ENCODE data around the gene EXOC6B.

EXOC6B gene

DNA sequence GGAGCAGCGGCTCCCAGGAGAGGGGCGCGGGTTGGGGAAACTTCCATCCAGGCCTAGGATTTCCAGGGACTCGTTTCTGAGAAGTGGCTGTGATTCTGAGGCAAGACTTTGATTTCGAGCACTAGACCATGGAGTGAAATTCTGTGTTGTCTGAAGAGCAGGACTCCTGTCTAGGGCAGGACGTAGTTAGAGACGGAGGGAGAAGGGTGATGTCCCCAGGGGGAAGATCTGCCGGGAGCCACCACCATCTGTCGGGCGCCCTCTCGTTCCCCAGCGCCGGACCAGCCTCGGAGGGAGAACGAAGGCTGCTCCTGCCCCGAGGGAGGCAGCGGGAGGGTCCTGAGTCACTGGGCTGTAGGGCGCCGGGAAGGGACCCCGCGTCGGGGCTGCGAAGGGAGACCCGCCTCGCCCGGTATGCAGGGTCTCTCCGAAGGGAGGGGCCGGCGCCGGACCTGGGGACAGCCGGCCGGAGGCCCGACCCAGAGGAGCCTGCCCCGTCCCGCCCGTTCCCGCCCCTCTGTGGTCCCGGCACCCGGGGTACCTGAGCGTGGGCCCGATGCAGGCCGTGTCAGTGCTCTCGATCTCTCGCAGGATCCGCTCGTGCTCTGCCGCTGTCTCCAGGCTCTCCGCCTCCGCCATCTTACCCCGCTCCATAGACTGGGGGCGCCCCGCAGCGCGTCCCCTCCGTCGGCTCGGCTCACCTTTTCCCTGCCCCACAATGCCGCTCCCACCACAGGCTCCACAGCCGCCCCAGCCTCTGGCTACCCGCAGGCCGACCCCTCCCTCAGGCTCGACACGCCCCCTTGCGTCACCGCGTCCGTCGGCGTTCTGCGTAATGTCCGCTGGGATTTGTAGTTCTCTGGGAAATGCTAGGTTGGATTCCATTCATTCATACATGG is at the start of gene EXOC6B:
TSS of gene EXOC6B (minus strand) at position 777 of the 899 bp plus-strand sequence.
- peak; percentile 66 for DNase-seq (ENCODE audit: low read depth)

GRCh38 chr2:72871880-72872279 is 46.0 kb upstream of the EXOC6B start:
- no peak for DNase-seq (ENCODE audit: low read depth)

DNA sequence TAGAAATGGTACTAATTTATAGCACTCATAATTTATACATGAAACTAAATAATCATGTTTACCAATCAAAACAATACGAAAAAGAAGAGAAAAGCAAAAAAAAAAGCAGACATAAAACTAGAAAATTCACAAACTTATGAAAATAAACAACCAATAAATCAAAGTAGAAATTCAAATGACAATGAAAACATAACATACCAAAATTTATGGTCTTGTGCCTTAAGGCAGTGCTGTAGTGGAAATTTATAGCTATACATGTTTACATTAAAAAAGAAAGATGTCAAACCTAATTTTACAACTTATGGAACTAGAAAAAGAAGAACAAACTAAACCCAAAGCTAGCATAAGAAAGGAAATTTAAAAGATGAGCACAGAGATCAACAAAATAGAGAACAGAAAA is 45.2 kb upstream of the EXOC6B start:
- no peak for DNase-seq (ENCODE audit: low read depth)

DNA sequence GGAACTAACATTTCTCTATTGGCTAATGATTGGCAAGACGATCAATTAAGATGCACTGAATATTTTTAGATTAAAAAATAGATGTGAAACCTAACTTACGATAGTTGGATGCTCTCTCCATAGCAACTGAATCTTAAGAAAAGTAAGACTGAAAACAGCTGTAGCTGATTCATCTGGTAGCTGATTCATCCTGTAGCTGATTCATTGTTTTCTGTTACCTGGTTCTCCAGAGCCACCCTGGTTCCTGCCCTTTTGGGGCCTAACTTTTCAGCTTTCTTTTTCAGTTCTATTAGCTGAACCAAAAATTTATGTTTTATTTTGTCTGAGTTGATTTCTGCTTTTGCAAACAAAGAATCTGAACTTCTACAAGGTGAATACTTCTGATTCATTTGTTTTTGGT is 38.7 kb upstream of the EXOC6B start:
- DNase-seq (ENCODE audit: low read depth) = peak; percentile 12

- DNase-seq (ENCODE audit: low read depth) = no peak
These were observed 37.2 kb upstream of the EXOC6B start for GRCh38 chr2:72863046-72863445.

DNA sequence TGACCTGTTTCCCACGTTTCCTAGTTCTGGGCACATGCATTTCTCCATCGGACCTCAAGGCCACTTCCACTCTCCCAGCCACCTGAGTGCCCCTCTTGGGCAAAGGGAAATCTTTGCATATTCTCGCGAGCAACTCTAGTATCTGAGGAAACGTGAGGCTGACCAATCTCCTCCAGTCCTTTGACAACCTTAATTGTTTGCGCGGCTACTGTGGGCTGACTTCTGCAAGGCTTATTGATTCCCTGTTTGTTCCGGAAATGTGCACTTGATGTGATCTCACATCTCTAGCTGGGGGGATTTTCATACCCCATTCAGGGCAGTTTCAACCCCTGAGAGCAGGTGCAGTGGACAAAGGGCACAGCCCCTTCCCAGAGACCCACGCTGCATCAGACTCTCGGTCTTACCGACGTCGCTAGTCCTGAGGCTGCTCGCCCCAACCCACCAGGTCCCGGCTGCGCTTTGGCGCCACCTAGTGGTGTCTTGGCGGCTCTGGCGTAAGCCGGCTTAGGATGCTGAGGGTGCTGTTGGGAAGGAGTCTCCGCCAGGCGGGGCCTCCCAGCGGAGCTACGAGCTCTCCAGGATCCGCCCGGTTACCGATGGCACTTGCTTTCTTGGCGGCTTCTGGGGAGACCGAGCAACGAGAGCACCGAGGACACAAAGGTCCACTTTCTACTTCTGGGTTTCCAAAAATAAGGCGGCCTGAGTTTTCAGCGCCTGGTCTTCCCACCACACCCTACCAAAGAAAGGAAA is 36.6 kb upstream of the EXOC6B start:
- peak; percentile 69 for DNase-seq (ENCODE audit: low read depth)

DNA sequence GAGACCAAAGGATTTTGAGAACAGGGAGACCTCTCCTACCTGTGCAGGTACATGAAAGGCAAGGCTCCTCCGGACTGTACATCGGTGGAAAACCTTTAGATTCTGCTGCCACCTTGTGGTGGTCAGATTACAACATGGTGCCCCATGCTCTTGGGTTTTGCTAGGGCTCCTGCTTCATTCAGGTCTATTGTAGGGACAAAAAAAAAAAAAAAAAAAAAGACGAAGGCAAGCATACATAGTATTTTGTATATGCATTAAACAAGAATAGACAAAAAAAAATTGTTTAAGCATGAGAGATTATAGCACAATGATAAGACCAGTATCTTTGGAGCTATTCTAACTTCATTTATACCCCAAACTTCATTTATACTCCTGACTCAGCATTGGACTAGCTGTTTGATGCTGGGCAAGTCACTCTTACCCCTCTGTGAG is 34.0 kb upstream of the EXOC6B start:
- DNase-seq (ENCODE audit: low read depth) = no peak

DNA sequence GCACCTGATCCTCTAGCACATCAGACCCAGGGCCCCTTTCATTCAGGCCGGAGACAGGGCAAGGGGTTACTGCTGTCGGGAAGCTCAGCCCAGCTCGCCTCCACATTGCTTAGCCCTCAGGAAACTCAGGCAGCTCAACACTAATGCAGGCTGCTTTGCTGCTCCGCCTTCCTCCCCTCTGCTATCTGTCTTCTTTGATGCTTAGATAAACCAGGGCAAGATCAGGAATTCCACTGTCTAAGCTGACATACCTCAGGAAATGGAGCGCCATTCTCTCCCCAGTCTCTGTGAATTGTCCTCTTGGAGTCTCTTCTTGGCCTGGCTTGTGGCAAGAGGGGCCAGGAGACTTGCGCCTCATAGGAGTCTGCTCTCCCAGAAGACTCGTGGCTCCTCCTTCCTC is 25.5 kb upstream of the EXOC6B start:
- DNase-seq (ENCODE audit: low read depth) = no peak

- DNase-seq (ENCODE audit: low read depth) = no peak
These were observed 23.3 kb upstream of the EXOC6B start for GRCh38 chr2:72849138-72849462.

DNA sequence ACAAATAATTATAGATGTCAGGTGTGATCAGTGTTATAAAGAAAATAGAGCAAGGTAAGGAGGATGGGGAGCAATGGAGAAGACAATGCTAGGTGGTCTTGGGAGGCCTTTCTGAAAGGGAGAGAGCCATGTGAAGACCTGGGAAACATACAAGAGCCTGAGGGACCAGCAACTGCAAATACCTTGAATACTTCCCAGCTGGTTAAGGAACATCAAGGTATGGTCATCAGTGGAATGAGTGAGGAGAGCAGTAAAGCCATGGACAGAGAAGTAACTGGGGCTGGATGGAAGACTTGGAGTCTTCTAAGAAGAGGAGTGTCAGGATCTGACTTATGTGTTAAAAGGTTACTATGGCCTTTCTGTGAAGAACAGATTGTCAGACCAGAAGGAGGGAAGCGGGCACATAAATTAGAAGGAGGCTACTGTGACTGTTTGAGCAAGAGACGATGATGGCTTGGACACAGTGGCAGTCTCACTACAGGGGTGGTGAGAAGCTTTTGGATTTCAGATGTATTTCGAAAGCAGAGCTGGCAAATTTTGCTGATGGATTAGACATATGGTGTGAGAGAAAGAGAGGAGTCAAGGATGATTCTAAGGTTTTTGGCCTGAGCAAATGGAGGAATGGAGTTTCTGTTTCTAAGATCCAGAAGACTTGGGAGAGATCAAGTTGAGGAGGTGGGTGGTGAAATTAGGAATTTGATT is 22.8 kb upstream of the EXOC6B start:
- no peak for DNase-seq (ENCODE audit: low read depth)

- no peak for DNase-seq (ENCODE audit: low read depth)
These were observed 21.9 kb upstream of the EXOC6B start for GRCh38 chr2:72847534-72848315.

DNA sequence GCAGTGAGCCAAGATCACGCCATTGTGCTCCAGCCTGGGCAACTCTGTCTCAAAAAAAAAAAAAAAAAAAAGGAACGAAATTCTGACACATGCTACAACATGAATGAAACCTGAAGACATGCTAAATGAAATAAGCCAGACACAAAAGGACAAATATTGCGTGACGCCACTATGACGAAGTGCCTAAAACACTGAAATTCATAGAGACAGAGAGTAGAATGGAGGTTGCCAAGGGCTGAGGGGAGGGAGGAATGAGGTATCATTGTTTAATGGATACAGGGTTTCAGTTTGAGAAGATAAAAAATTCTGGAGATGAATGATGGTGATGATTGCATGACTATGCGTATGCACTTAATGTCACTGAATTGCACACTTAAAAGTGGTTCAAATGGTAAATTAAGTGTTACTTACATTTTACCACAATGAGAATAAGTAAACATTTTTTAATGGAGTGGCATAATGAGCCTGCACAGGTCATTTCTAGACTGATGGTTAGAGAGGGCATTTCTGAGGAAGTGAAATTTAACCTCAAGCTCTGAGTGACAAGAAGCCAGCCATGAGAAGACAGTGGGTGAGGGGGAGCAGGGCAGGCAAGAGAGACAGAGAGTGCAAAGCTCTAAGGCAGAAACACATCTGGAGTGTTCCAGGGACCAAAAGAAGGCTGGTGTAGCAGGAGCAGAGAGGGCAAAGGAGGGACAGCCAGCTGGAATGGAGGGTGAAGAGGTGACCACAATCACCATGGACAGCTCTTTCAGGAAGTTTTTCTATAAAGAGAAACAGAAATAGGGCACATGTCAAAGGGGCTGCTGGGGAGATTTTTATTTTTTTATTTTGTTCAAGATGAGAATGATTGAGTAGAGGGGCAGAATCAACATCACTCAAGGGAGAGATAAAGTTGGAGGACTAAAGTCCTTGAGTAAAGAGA is 20.6 kb upstream of the EXOC6B start:
- no peak for DNase-seq (ENCODE audit: low read depth)

DNA sequence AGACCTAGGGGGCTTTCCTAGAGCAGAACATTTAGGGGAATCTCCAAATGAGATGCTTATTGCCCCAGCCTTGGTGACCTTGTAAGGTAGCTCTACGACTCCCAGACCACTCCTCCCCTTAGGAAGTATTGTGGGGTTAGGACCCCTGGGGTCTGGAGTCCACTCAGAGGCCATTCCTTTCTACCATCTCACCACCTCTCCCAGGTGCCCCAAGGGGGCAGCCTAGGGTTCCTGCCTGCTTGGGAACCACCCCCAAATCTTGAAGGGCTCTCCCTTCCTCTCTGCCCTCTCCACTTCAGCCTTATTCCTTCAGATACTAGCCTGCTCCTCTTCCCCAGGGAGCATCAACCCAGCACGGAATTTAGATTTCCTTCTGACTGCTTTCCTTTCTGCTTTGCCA is 17.5 kb upstream of the EXOC6B start:
- no peak for DNase-seq (ENCODE audit: low read depth)

DNA sequence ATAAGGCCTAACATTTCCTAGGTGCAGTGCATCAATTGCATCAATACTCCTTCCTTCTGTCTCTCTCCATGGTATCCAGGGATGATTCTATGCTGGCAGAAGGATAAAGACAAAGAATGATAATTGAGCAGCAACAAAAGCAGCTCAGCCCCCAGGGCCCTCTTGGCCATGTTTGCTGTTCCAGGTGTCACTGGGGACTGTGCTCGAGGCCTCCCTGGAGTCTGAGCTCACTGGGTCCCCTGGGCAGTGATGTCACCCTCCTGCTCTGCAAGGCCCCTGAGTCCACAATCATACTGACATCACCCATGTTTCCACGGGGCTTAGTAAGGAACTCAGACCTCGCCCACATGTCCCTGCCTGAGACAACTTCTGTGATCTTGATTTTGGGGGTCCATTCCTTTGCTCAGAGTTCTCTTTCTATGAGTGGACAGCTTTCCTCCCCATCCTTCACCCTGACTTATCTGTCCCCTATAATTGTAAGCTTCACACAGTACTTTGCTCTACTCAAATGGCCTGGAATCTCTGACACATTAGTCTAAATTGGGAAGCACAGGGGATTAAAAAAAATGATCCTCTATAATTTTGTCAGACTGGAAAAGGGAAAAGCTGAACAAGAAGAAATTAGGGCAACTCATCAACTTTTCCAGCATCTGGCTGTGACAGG is 15.8 kb upstream of the EXOC6B start:
- no peak for DNase-seq (ENCODE audit: low read depth)

- DNase-seq (ENCODE audit: low read depth) = no peak
These were observed 14.2 kb upstream of the EXOC6B start for GRCh38 chr2:72840066-72840465.

- no peak for DNase-seq (ENCODE audit: low read depth)
These were observed 11.3 kb upstream of the EXOC6B start for GRCh38 chr2:72837171-72837570.

- no peak for DNase-seq (ENCODE audit: low read depth)
These were observed 9.6 kb upstream of the EXOC6B start for GRCh38 chr2:72835403-72835802.

DNA sequence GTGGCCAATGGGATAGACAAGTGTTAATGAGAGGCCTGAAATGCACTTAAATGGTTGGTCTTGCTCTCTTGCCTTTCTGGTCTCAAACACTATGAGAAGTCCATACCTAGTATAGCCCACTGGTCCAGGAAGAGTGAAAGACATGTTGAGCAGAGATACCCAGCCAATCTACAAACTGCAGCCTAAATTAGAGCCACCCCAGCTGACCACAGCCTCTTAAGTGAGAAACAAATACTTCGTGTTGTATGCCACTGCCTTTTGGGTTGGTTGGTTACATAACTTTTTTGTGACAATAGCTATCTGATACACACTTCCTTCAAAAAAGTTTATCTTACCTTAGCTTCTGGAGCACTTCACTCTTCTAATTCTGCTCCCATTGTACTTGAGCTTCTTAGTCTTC is 8.8 kb upstream of the EXOC6B start:
- DNase-seq (ENCODE audit: low read depth) = no peak

- no peak for DNase-seq (ENCODE audit: low read depth)
These were observed 7.4 kb upstream of the EXOC6B start for GRCh38 chr2:72833084-72833714.

DNA sequence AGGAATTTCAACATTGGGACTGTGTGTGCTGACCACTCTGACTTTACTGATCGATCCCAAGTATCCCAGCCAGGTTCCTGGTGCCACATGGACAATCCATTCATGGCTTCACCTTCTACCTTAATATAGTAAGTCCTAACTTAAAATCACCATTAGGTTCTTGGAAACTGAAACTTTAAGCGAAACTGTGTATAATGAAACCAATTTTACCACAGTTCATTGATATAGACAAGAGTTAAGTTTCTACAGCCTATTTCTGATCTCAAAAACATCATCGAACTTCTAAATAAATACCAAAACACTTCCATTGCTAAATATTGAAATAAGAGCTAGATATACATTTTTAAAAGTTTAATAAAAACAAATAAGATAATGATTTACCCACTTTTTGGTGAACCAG is 4.4 kb upstream of the EXOC6B start:
- DNase-seq (ENCODE audit: low read depth) = no peak

Measured in GM04504 (cell line).